ENCODE data around the gene PTPMT1.
A peak's percentile ranks its signal among the peaks of the same experiment; 100 is the strongest.

Gene PTPMT1

GRCh38 chr11:47586098-47586855 is 20.9 kb downstream of the PTPMT1 start, which contains the start of gene FAM180B:
Gene FAM180B, plus strand, starts transcription at chr11:47586678. Its CDS starts 91 bp downstream, at chr11:47586769.
- no peak for DNase-seq

- no peak for DNase-seq
Measured at GRCh38 chr11:47587039-47587716, 21.8 kb downstream of the PTPMT1 start.

- peak; percentile 62 for DNase-seq
Measured at GRCh38 chr11:47587723-47588326, 22.4 kb downstream of the PTPMT1 start.

- peak; percentile 55 for DNase-seq
Measured at GRCh38 chr11:47589118-47589517, 23.7 kb downstream of the PTPMT1 start.

GRCh38 chr11:47589584-47589976 is 24.2 kb downstream of the PTPMT1 start:
- DNase-seq = no peak

- no peak for DNase-seq
Measured at GRCh38 chr11:47589977-47590861, 24.8 kb downstream of the PTPMT1 start.

GRCh38 chr11:47591764-47592163 is 26.4 kb downstream of the PTPMT1 start:
- no peak for DNase-seq

GRCh38 chr11:47592251-47592650 is 26.9 kb downstream of the PTPMT1 start:
- no peak for DNase-seq

- DNase-seq = no peak
Measured at GRCh38 chr11:47592970-47593369, 27.6 kb downstream of the PTPMT1 start.

- DNase-seq = no peak
Measured at GRCh38 chr11:47593492-47593933, 28.1 kb downstream of the PTPMT1 start.

GRCh38 chr11:47593934-47594855 is 28.8 kb downstream of the PTPMT1 start, which contains the start of gene C1QTNF4:
Gene C1QTNF4, minus strand, starts transcription at chr11:47594411. Its CDS starts 3,601 bp downstream, at chr11:47590810.
- DNase-seq = no peak

- no peak for DNase-seq
Measured at GRCh38 chr11:47595029-47595428, 29.6 kb downstream of the PTPMT1 start.

GRCh38 chr11:47595967-47596366 is 30.6 kb downstream of the PTPMT1 start:
- DNase-seq = no peak

GRCh38 chr11:47599902-47600301 is 34.5 kb downstream of the PTPMT1 start:
- DNase-seq = no peak

- DNase-seq = no peak
Measured at GRCh38 chr11:47603295-47603694, 37.9 kb downstream of the PTPMT1 start.

- no peak for DNase-seq
Measured at GRCh38 chr11:47605921-47606320, 40.5 kb downstream of the PTPMT1 start.

- DNase-seq = no peak
Measured at GRCh38 chr11:47606731-47607130, 41.3 kb downstream of the PTPMT1 start.

- DNase-seq = no peak
Measured at GRCh38 chr11:47607380-47607779, 42.0 kb downstream of the PTPMT1 start.

GRCh38 chr11:47609675-47610074 is 44.3 kb downstream of the PTPMT1 start:
- DNase-seq = no peak

- no peak for DNase-seq
Measured at GRCh38 chr11:47611348-47611794, 46.0 kb downstream of the PTPMT1 start.

GRCh38 chr11:47615249-47615648 is 49.9 kb downstream of the PTPMT1 start:
- no peak for DNase-seq

Data from 8988T (cell line).